ENCODE measurements around the gene ABCG1. TPM values are rescaled to one million over a fixed set of nuclear protein-coding genes. Genes with fewer than 3 reads are reported as not detected.

Gene ABCG1
- total and polyA plus RNA-seq, 2 of the 4 experiments (the other 2 are of a cell fraction): 0.19 to 0.36 TPM

DNA sequence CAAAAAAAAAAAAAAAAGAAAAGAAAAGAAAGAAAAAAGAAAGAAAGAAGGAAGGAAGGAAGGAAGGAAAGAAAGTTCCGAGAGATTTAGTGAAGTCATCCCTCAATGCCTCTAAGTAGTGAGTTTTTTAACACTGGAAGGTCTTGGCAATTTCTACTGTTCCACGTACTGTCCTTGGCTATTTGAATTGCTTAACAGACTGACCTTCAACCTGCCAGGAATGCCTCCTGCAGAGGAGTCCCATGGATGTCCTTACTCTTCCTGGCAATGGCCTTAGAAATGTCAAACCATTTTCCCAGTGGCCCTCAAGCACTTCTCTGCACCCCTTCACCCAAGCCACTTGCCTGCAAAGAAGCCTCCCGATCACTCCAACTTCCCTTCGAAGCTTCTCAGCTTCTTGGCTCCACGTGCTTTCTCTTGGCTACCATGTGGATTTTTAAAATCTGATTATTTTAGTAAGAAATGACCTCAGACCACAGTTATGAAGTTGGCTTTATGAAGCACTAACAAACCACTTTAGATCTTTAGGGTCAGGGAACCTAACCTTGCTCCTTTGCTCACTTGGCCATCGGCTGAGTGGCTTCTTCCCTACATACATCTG, 43.7 kb upstream of the ABCG1 start:
- POLR2A ChIA-PET (ENCODE audit: unreplicated experiment): no interaction called here
- H3K36me3 ChIP-seq (ENCODE audit: control insufficient read depth, insufficient read depth, low read length): no peaks in the 10 kb centered on the region
- no peak for ATAC-seq (ENCODE audit: low read depth)
- in situ Hi-C loops (cut with MboI; ENCODE audit: low sequenced_read_pairs) (no loop called here), dilution Hi-C loops (cut with HindIII; ENCODE audit: low sequenced_read_pairs, unreplicated experiment) (no loop called here), intact Hi-C loops (cut with micrococcal nuclease) (no loop called here)
- H3K14ac ChIP-seq (replicated peaks; ENCODE audit: low read depth, low read length): no peak overlapping the region
- 20% methylated on average over 1 of the region's 6 CpGs; no CpG with 5 or more reads in 1 of the 2 experiments for WGBS, 2 experiments (ENCODE audit: extremely low coverage in 2 of 2, insufficient read length in 1 of 2)
- H4K5ac ChIP-seq (ENCODE audit: low read depth, low read length): no peak overlapping the region
- no peak overlapping the region for H2AK9ac ChIP-seq (replicated peaks; ENCODE audit: low read depth, low read length, poor library complexity)
- H3K4me2 ChIP-seq (ENCODE audit: low read depth, low read length): no peak overlapping the region
- H4K91ac ChIP-seq (ENCODE audit: insufficient read depth, low read depth, low read length): no peak overlapping the region
- H3K4ac ChIP-seq (ENCODE audit: low read depth, low read length): no peak overlapping the region
- CTCF ChIA-PET: interaction anchor here (0.6 kb wide), 1 partner anchor 192 kb away, joined by 3 read pairs; no protein-coding TSS in a partner anchor
- no peak overlapping the region for H2BK15ac ChIP-seq (ENCODE audit: low read depth, low read length)
- H2BK120ac ChIP-seq (ENCODE audit: low read depth, low read length): no peak overlapping the region
- H4K8ac ChIP-seq (ENCODE audit: low read depth in 2 of 2, low read length in 2 of 2): no peak overlapping the region
- no peak overlapping the region for H2BK20ac ChIP-seq (ENCODE audit: low read depth, low read length)
- no peaks in the 10 kb centered on the region for H4K20me1 ChIP-seq (ENCODE audit: insufficient read depth, low read length)
- no peak overlapping the region for H3K56ac ChIP-seq (ENCODE audit: extremely low read depth, insufficient read depth, low read length)
- DNase-seq: no peak
- no peaks in the 10 kb centered on the region; the same call in 1 of the 2 replicates for H3K9me3 ChIP-seq (ENCODE audit: control insufficient read depth, insufficient read depth, low read length)
- H3K79me1 ChIP-seq (ENCODE audit: low read depth in 1 of 2, low read length in 2 of 2): no peaks in the 10 kb centered on the region
- H2AK5ac ChIP-seq (ENCODE audit: low read depth, low read length): no peak overlapping the region
- no peak overlapping the region for H3K18ac ChIP-seq (ENCODE audit: low read depth, low read length)
- no peak overlapping the region for H2BK5ac ChIP-seq (ENCODE audit: low read depth, low read length, poor library complexity, severe bottlenecking)
- H2AFZ ChIP-seq (replicated peaks; ENCODE audit: low read length, poor library complexity): no peak overlapping the region
- no peak overlapping the region for H3K4me3 ChIP-seq (ENCODE audit: insufficient read depth, low read depth, low read length)
- H3K4me1 ChIP-seq (ENCODE audit: control insufficient read depth, insufficient read depth, low read length): no peaks in the 10 kb centered on the region
- H3K23ac ChIP-seq (ENCODE audit: low read depth, low read length): no peak overlapping the region
- TF ChIP-seq CHD1 (IDR thresholded peaks at IDR 0.05; ENCODE audit: low read depth, low read length) (no peak), CEBPB (IDR thresholded peaks at IDR 0.05; ENCODE audit: low read depth, low read length) (no peak), MAFK (IDR thresholded peaks at IDR 0.05; ENCODE audit: low read depth, low read length) (no peak), FOS (IDR thresholded peaks at IDR 0.05; ENCODE audit: low read depth, low read length) (no peak), RAD21 (IDR thresholded peaks at IDR 0.05; ENCODE audit: low read length) (no peak), SMC3 (IDR thresholded peaks at IDR 0.05; ENCODE audit: low read depth, low read length) (no peak), MAZ (IDR thresholded peaks at IDR 0.05; ENCODE audit: borderline replicate concordance, low read depth, low read length) (no peak), BHLHE40 (IDR thresholded peaks at IDR 0.05; ENCODE audit: low read depth, low read length) (no peak)
- TF ChIP-seq, protein P1, sequence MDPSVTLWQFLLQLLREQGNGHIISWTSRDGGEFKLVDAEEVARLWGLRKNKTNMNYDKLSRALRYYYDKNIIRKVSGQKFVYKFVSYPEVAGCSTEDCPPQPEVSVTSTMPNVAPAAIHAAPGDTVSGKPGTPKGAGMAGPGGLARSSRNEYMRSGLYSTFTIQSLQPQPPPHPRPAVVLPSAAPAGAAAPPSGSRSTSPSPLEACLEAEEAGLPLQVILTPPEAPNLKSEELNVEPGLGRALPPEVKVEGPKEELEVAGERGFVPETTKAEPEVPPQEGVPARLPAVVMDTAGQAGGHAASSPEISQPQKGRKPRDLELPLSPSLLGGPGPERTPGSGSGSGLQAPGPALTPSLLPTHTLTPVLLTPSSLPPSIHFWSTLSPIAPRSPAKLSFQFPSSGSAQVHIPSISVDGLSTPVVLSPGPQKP (IDR thresholded peaks at IDR 0.05; ENCODE audit: borderline replicate concordance, low read depth, low read length): no peak
- TF ChIP-seq, protein P2, sequence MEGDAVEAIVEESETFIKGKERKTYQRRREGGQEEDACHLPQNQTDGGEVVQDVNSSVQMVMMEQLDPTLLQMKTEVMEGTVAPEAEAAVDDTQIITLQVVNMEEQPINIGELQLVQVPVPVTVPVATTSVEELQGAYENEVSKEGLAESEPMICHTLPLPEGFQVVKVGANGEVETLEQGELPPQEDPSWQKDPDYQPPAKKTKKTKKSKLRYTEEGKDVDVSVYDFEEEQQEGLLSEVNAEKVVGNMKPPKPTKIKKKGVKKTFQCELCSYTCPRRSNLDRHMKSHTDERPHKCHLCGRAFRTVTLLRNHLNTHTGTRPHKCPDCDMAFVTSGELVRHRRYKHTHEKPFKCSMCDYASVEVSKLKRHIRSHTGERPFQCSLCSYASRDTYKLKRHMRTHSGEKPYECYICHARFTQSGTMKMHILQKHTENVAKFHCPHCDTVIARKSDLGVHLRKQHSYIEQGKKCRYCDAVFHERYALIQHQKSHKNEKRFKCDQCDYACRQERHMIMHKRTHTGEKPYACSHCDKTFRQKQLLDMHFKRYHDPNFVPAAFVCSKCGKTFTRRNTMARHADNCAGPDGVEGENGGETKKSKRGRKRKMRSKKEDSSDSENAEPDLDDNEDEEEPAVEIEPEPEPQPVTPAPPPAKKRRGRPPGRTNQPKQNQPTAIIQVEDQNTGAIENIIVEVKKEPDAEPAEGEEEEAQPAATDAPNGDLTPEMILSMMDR (conservative IDR thresholded peaks at IDR 0.05; ENCODE audit: low read depth, low read length): no peak
- H3K9ac ChIP-seq (ENCODE audit: low read depth, low read length): no peak overlapping the region
- no peak overlapping the region for H3K27ac ChIP-seq (ENCODE audit: insufficient read depth, low read length)
- peaks cover 19% of the 10 kb centered on the region for H3K27me3 ChIP-seq (ENCODE audit: control insufficient read depth, insufficient read depth, low read length)
- no peaks in the 10 kb centered on the region for H3K9me1 ChIP-seq (ENCODE audit: insufficient read depth, low read length)
- BruUV-seq (replicated peaks): no TSS peak
